Esophagus muscularis mucosa (tissue), 4 donors: Measurements from ENCODE around the gene PRR5L.

Source experiments
- CTCF ChIP-seq, 3 experiments: fragments of 200-600 bp in 2 of 3; fragments of 450-650 bp in 1 of 3; sonication (generic) in 2 of 3; IDR thresholded peaks; one replicate each; pipeline ENCODE4 v1.5.1; 2017 to 2019; ENCODE audit warnings: antibody characterized with exemption in 3 of 3, mild to moderate bottlenecking in 2 of 3, moderate library complexity in 1 of 3
- EP300 ChIP-seq: sonication (generic); formaldehyde crosslinking; IDR thresholded peaks from one replicate; pipeline ENCODE4 v1.6.1; 2017; ENCODE audit warnings: antibody characterized with exemption
- POLR2A ChIP-seq: fragments of 450-650 bp; IDR thresholded peaks from one replicate; pipeline ENCODE4 v1.6.1; 2017; ENCODE audit warnings: antibody characterized with exemption, moderate library complexity, mild to moderate bottlenecking, low read depth
- POLR2AphosphoS5 ChIP-seq, 2 donors: sonication (generic); formaldehyde crosslinking; IDR thresholded peaks; one replicate each; pipeline ENCODE4 v1.6.1; 2017; ENCODE audit warnings: antibody characterized with exemption in 2 of 2

GRCh38 chr11:36432093-36432469, 136.0 kb downstream of the PRR5L start:
- TF ChIP-seq CTCF (IDR thresholded peaks at IDR 0.05) (no peak), POLR2A (no peak), POLR2AphosphoS5 (IDR thresholded peaks at IDR 0.05) (no peak), EP300 (no peak)
